ENCODE measurements around the gene KRT33A.

Gene KRT33A

DNA sequence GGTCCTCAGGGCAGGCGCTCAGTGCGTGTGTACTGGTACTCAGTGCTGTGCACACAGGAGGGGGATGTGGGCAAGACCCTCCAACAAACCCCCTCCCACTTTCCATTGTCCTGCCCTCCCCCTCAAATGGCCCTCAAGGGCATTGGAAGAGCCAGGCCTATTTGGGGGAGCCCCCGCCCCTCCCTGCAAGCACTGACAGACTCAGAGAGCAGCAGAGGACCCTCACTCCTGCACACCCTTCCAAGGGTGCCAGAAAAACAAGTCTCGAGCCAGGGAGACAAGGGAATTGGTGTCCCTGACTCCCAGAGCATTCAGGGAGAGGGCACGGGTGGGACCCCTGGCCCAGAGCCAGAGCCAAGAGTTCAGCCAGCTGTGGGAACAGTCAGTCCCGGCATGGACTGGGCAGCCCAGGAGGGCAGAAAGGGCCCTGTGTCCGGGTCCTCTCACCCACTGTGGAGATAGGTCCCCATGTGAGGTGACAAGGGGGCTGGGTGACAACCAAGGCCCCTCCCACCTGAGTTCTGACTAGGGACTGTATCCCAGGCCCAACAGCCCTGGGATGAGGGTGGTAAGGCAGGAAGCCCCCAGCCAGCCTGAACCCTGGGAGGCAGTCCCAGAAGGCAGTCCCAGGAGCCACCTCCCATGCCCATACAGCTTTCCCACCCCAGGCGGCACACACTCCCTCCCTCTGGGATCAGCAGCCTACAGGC, 23.1 kb downstream of the KRT33A start:
- no peak for DNase-seq

DNA sequence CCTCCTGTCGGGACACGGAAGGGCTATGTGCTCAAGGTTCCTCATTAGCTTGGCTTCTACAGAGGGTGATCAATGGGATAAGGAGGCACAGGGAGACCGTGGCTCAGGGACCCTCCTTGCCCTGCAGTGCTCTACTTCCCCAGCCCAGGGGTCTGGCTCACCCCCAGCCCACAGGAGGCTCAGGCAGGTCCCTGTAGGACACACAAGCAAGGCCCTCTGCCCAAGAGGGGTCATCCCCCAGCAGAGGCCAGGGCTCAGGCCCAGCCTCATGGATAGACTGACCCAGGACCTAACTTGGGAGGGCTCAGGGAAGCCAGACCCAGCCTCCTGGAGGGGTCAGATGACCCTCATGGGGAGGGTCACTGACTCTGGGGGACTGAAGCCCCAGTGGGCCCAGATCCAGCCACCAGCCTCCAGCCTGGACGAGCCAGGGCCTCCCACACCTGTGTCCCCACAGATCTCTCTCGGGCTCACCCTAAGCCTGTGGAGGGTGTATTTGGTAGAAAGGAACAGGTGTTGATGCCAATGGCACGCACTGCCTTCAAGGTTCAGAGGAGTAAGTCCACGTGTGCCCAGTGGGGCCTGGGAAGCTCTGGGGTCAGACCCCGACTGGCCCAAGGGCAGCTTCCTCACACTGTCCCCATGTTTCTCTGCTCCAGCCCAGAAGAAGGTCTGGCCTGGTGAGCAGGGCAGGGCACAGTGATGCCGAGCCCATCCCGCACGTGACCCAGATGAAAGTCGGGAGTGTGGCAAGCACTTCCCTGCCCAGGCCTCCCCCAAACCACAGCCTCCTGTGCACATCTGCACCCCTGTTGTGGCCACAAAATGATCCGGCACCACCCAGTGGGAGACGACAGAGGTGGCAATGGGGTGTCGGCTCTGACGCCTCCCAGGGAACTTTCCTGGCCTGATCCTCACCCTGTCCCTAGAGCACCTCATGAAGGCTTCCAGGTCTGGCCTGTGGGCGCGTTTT, 24.2 kb downstream of the KRT33A start:
- peak in 3 of 6 experiments; percentile 15 to 30 (median 20) for DNase-seq

DNA sequence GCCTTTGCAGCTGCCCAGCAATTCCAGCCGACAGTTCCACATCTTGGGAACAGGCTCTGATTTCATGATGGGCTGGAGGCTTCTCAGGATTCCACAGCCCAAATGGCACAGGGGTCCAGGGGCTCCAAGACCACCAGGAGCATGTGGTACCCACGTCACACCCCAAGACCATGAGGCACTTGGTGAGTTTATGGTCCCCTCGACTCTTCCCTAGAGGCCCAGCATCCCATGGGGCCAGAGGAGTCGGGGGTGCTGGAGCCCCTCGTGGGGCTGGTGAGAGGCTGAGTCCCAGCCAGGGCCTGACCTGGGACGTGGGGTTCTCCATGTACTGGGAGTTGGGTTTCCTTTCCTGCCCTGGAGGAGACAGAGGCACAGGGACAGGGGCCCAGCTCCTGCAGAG, 25.0 kb downstream of the KRT33A start:
- DNase-seq = no peak

DNA sequence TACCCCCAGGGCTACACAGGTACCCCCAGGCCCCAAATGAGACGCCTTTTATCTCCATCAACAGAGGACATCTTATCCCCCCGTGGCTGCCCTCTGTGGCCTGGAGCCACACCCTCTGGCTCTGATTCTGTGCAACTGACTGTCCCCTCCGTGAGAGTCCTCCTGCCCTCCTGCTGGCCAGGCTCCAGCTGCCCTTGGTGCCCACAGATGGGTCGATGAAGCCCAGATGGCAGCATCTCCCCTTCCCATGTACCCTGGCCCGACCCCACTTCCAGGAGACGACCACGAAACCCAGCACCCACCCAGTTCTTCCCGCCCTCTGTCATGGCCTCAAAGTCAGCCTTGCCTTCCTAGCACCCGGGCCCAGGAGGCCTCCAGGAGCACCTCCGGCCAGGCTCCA, 25.5 kb downstream of the KRT33A start:
- DNase-seq = no peak

DNA sequence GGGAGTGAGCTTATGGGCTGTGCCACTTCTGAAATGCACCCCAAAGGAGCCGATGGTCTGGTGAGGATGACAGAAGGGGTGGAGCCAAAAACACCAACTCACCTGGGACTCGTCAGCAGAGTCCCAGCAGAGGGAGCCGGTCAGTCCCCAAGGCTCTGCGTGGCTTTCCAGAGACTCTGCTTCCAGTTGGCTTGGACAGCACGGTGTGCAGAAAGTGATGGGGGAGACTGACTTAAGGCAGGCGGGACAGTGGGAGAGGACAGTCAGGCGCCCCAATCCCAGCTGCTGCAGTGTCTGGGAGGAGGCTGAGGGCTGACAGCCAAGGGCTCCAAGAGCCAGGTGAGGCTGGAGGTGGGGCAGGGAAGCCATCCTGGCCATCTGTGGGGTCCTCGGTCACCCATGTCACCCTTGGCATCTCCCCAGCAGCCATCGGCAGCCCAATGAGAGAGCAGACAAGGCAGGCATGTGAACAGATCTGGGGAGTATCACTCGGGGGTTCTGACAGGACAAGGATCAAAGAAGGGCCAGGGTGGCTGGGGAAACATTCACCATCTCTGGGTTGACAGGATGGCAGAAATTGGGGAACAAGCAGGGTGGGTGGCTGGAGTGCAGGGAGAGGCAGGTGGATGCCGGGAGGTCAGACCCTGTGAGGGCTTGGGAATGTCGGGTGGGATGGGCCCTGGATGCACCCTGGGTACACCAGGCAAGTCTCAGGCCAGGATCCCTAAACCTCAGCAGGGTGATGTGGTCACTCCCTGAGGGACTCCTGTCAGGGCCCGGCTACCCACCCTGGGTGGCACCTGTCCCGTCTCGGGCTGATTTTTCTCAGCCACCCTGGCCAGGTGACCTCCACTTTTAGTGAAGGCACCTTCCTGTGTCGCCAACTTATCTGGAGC, 26.2 kb downstream of the KRT33A start:
- DNase-seq = no peak

DNA sequence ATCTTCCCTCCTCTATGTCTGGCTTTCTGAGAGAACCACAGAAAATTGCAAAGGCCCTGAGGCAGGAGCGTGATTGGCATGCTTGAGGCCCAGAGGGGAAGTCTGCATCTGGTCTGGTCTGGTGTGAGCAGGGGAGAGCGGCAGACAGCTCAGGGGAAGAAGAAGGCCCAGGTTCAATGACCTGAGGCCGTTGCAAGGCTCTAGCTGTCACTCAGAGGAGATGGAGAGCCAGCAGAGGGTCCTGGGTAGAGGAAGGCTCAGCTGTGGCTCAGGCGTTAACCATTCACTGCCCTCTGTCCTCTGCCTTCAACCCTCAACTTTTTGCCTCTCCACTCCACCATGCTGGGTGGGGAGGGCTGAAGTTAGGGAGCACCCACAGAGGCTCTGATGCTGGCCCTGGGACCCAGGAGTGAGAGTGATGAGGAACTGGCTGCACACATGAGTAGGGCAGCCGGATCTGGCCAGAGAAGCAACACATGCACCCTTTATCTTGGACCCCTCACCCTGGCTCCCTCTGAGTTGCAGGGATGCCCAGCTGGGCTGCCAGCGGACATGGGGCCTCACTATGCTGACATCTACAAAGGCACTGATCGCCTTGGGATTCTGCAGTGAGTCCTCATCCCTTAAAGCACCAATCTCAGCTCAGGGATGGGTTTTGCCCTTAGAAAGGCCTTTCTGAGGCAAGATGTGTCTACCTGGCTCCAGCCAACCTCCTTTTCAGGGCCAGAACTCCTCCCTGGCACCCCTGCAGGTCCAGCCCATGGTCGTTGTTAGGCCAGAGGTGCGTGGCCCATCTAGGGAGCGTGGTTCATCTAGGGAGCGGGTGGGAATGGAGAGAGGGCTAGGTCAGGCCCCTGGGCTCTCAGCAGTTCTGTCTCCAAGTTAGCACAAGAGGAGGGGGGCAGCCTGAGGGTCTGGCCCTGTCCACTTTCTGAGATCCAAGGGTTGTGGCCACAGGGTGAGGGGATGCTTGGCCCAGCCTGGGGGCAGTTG, 27.4 kb downstream of the KRT33A start:
- no peak for DNase-seq

DNA sequence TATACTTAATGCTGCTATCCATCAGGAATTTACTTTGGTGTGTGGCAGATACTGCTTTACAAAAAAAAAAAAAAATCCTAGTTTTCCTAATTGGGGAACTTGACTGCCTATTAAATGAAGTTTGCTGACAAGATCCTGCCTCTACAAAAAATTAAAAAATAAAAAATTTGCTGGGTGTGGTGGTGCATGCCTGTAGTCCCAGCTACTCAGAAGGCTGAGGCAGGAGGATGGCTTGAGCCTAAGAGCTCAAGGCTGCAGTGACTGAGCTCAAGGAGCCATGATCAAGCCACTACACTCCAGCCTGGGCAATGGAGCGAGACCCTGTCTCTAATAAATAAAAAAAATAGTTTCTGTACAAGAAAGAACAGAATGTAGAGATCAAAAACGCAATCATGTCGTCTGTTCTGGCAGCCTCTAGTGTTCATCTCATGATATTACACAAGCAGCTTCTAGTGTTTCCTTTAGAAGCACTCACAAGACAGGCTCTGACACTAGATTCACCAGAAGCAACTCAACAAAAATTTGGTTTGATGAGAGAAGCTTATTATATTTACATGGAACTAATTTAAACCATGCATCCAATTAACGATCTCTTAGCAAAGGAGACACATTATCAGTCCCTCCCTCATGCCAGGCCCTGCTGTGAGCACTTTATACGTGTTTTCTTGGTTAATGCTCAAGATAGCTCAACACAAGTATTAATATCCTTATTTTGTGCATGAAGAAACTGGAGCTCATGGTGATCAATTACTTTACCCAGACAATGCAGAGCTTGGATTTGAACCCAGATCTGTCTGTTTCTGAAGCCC, 28.3 kb downstream of the KRT33A start:
- DNase-seq = peak in 3 of 6 experiments; percentile 38 to 67 (median 66)

DNA sequence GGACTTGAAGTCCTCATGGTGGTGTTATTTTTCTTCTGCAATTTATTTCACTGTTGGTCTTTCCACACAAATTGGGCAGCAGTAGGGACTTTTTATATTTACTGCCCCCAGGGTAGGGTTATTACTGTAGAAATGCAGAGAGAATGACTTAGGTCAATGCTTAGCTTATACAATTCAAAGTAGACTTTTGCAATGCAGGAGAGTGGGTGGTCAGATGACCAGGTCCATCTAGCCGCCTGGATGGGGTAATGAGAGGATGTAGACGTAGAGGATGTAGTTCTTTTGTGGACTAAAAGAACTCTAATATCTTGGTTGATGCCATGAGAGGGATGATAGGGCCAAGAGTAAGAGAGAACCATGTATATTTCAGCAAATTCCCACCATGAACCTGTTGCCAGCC, 32.4 kb downstream of the KRT33A start:
- DNase-seq = no peak

DNA sequence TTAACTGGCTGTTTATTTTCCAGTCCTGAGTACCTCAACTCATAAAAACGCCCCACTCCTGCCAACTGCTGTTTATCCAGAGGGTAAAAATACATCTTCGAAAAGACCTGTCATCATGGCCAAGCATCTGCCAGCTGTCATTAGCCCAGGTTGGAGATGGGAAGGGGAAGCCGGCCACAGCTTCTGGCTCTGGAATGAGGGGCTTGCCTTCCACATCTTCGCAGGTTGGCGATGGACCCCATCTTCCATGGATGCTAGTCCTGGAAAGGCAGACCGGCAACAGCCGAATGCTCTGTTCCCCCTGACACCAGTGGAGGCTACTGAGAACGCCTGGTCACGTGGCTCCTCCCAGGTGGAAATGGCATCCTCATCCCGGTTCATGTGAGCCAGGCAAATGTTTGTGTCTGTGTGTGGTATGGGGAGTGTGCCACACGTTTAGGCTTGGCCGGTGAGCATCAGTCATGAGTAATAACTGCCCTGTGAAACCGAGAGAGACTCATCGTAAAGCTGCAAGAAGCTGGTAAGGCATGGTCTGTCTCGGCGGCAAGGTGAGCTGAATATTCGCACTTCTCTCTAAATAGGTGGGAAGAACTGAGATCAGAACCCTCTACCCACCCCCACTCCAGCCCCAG, 34.7 kb downstream of the KRT33A start:
- DNase-seq = no peak

DNA sequence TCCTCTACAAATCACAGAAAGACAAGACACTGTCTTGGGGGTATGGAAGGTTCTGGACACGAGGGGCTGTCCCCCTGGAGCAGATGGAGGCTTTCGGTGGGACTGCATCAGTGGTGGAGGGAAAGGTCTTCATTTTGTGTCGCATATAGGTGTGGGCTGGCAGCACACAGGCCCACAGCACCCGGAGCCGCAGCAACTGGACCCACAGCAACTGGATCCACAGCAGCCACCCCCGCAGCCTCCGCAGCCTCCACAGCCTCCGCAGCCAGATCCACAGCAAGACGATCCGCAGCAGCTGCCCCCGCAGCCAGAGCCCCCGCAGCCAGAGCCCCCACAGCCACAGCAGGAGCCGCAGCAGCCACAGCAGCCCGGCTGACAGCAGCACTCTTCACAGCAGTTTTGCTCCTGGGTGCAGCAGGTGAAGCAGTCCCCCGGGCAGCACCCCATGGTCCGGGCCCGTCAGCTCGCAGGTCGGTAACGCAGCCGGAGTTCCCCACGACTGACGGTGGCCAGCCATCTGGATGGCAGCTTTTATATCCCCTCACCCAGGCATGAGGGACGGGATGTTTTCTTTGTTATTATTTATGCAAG, 35.3 kb downstream of the KRT33A start, which contains the start of gene KRTAP17-1:
Gene KRTAP17-1, minus strand, starts transcription at position 507 of the 591 bp plus-strand sequence. Its CDS starts 60 bp downstream, at position 447.
- DNase-seq = no peak

DNA sequence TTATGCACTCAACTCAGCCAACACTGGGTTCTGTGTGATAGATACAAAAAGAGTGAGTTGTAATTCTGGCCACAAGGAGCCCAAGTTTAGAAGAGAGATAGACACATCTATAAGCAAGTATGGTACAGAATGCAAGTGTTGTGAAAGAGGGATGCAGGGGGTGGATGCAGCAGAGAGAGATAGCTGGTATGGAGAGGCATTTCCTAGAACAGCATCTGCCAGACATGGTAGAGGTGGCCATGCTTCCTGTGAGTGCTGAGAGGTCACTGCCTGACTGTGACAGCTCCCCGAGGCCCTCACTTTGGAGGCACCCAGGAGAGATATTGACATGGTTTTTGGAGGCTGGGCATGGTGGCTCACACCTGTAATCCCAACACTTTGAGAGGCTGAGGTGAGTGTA, 39.5 kb downstream of the KRT33A start:
- no peak for DNase-seq

DNA sequence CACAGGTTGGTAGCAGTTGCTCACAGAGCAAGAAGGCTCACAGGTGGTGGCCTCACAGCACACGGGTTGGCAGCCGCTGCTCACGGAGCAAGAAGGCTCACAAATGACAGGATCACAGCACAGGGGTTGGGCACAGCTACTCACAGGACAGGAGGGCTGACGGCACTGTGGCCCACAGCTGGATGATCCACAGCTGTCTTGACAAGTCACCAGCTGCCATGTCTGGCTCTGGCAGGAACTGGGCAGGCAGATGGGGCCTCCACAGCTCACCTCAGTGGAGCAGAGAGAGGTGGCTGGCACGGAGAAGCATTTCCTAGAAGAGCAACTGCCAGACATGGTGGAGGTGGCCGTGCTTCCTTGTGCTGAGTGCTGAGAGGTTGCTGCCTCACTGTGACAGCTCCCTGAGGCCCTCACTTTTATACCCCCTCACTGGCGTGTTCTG, 41.7 kb downstream of the KRT33A start, which contains the start of gene KRTAP16-1:
Gene KRTAP16-1, minus strand, starts transcription at position 392 of the 442 bp plus-strand sequence. Its CDS starts 56 bp downstream, at position 336.
- DNase-seq = no peak

DNA sequence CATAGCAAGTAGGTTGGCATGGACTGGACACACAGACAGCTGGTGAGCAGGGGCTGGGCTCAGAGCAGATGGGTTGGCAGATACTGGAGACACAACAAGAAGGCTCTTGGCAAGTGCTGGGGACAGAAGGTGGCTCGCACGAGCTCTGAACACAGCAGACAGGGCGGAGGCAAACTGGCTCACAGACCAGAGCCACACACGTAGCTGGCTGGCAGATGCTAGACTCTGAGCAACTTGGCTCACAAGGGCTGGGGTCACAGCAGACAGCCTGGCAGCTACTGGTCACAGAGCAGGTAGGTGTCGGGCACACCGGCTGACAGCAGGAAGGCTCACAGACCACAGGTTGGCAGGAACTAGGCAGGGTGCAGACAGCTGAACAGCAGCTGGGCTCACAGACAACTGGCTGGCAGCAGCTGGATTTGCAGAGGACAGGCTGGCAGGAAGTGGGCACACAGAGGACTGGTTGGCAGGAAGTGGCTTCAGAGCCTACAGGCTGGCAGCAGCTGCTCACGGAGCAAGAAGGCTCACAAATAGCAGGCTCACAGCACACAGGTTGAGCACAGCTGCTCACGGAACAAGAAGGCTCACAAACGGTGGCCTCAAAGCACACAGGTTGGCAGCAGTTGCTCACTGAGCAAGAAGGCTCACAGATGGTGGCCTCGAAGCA, 42.2 kb downstream of the KRT33A start:
- DNase-seq = peak; percentile 64 to 95 (median 82)

DNA sequence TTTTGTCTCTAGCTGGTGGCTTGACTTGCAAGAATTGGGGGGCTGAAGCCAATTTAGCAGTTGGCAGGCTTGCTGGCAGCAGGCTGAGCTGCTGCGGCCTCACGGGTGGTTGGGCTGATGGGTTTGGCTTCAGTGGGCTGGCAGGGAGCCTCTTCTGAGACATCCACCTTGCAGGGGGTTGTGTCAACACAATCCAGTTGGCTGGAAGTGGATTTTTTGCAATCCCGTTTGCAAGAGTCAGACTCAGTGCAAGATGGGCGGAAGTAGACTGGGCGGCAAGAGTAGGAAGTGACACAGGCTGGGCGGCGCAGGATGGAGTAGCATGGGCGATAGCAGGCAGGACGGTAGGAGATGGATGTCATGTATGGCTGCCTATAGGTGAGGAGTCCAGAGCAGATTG, 43.0 kb downstream of the KRT33A start:
- no peak for DNase-seq

DNA sequence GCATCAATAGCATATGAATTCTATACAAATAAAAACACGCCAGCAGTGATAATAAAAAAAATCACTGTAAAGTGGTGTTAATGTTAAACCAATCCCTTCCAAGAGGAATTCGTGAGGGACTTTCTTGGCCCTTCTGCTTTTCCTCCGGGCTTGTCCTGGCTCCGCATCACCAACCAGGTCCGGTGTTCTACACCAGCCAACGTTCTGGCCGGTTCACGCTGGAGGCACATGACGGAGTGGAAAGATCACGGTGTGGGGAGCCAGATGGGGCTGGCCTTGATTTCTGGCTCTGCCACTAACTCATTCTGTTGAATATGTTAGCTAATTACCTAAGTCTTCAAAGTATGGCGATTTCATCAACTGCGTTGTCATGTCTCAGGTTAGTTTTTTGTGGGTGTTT, 46.5 kb downstream of the KRT33A start:
- no peak for DNase-seq

DNA sequence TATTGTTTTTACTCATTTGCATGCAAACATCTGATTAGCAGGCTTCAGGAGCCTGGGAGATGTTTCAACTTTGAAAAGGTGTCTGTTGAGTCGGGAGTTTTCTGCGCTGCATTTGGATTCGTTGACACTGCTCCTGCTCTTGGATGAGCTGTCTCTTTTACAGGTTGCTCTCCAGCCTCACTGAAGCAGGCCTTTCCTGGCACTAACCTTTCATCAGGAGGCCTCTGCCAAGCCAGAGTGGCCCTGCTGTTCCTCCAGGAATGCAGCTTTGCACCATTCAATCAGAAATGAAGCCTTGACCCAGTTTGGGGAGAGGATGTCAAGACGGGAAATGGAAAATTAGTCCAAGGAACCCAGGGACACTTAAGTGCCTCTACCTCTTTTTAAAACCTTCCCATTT, 47.6 kb downstream of the KRT33A start:
- DNase-seq = no peak

DNA sequence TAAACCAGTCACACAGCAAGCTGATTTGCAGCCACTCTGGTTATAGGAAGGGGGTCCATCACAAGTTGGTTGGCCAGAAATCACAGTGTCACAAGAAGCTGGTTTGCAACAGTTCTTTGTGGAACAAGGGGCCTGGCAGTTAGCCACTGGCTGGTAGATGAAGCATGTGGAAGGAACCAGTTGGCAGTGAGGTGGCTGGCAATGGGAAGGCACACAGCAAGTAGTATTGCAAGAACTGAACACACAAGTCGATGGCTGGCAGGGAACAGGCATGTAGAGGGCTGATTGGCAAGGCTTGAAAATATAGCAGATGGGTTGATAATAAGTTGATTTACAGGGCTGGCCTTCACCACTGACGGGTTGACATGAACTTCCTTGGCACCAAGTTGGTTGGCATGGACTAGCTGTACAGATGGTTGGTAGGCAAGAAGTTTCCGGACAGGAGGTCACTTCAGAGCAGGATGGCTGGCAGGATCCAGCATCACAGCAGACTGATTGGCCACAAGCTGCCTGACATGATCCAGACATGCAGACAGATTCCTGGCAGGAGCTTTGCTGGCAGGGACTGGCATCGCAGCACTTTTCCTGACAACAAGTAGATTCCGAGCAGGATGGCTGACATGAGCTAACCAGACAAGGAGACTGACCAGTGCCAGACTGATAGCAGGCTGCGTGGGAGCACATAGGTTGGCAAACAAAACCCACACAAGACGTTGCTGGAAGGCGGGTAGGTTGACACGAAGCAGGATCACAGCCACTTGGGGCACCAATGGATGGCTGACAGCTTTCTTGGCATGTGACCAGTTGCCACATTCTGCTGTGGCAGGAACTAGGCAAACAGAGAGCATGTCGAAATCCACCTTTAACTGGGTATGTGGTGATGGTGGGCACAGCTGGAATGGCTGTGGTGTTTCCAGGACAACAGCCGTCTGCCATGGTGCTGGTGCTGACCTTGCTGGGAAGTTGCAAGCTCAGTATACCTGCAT, 48.4 kb downstream of the KRT33A start, which contains the start of gene KRTAP29-1:
Gene KRTAP29-1, minus strand, starts transcription at position 936 of the 986 bp plus-strand sequence. Its CDS starts 0 bp downstream, at position 936.
- DNase-seq = no peak
